Bronchial epithelial cell (primary cell): ENCODE data around the gene SGCA. TPM values are rescaled to one million over a fixed set of nuclear protein-coding genes. Genes with fewer than 3 reads are reported as not detected.

Experiments
- DNase-seq: peaks from one replicate; pipeline ENCODE4 v3.0.0-alpha.2; 2010; ENCODE audit warnings: low read depth
- FAIRE-seq: peaks from 2 replicates; lab custom pipeline; 2011; peaks lifted over from hg19 to GRCh38; lab: Jason Lieb, UNC
- H3K27me3 ChIP-seq: 2 replicates; pipeline ENCODE4 v1.5.1; 2011; ENCODE audit warnings: low read length; ENCODE audit not compliant: control insufficient read depth, insufficient read depth
- H3K36me3 ChIP-seq: 2 replicates; pipeline ENCODE4 v1.5.1; 2011; ENCODE audit warnings: low read length; ENCODE audit not compliant: control insufficient read depth, insufficient read depth
- H3K4me3 ChIP-seq: 2 replicates; pipeline ENCODE4 v1.5.1; 2011; ENCODE audit warnings: mild to moderate bottlenecking, low read depth, low read length, control low read depth
- CTCF ChIP-seq: IDR thresholded peaks from 2 replicates; pipeline ENCODE4 v1.5.1; 2011; ENCODE audit warnings: mild to moderate bottlenecking, moderate library complexity, low read length, control low read depth, inconsistent platforms; ENCODE audit not compliant: insufficient read depth, severe bottlenecking
- total RNA-seq: library from RNA; depleted of rRNA; stranded (reverse); fragments of >200 nt; gene quantifications from 2 replicates; pipeline ENCODE4 v1.2.1, GENCODE V29; 2014

Gene SGCA
- total RNA-seq, 1 donor from 2014 or later: not detected

- no peak for TF ChIP-seq CTCF
- no peak for DNase-seq
- no peaks in the 10 kb centered on the region for H3K36me3 ChIP-seq
- FAIRE-seq: no peak
- peaks cover 3% of the 10 kb centered on the region for H3K27me3 ChIP-seq
- no peak overlapping the region for H3K4me3 ChIP-seq
Measured at GRCh38 chr17:50204431-50204830, 38.6 kb downstream of the SGCA start.

GRCh38 chr17:50205111-50205962, 39.5 kb downstream of the SGCA start:
- no peak for TF ChIP-seq CTCF
- Histone ChIP-seq H3K27me3 (peaks cover 3% of the 10 kb centered on the region), H3K4me3 (no peak overlapping the region), H3K36me3 (no peaks in the 10 kb centered on the region)
- FAIRE-seq (no peak), DNase-seq (no peak)

- Histone ChIP-seq H3K27me3 (peaks cover 3% of the 10 kb centered on the region), H3K4me3 (no peak overlapping the region), H3K36me3 (no peaks in the 10 kb centered on the region)
- no peak for DNase-seq
- no peak for TF ChIP-seq CTCF
- FAIRE-seq: no peak
Measured at GRCh38 chr17:50205963-50206505, 40.2 kb downstream of the SGCA start.

- Histone ChIP-seq H3K27me3 (no peaks in the 10 kb centered on the region), H3K36me3 (no peaks in the 10 kb centered on the region), H3K4me3 (no peak overlapping the region)
- DNase-seq (no peak), FAIRE-seq (no peak)
- no peak for TF ChIP-seq CTCF
Measured at GRCh38 chr17:50206604-50207293, 40.9 kb downstream of the SGCA start.

GRCh38 chr17:50207315-50207714, 41.5 kb downstream of the SGCA start:
- FAIRE-seq (no peak), DNase-seq (no peak)
- TF ChIP-seq CTCF: no peak
- Histone ChIP-seq H3K27me3 (no peaks in the 10 kb centered on the region), H3K36me3 (no peaks in the 10 kb centered on the region), H3K4me3 (no peak overlapping the region)
